Left renal pelvis (tissue), 4 donors: ENCODE data around the gene CLK4. TPM values are rescaled to one million over a fixed set of nuclear protein-coding genes. Genes with fewer than 3 reads are reported as not detected.

Source experiments
- DNase-seq, 4 donors: peaks; one replicate each; pipeline ENCODE4 v3.0.0-alpha.2; 2013; ENCODE audit warnings: low read depth in 4 of 4, low spot score in 3 of 4
- polyA plus RNA-seq, 4 donors: library from polyadenylated mRNA; unstranded; fragments of 120-200 nt; gene quantifications; one replicate each; pipeline ENCODE4 v1.2.1, GENCODE V29; 2013; ENCODE audit not compliant: insufficient read length in 4 of 4

CLK4 gene
- polyA plus RNA-seq, 4 donors, result 56.0 to 73.6 (median 67.3) TPM

GRCh38 chr5:178560911-178561310 lies 65.9 kb downstream of the CLK4 start:
- DNase-seq, result no peak

GRCh38 chr5:178557416-178557815 lies 69.4 kb downstream of the CLK4 start:
- DNase-seq, result no peak

GRCh38 chr5:178555771-178556211 lies 71.1 kb downstream of the CLK4 start:
- DNase-seq, result no peak

GRCh38 chr5:178555005-178555404 lies 71.8 kb downstream of the CLK4 start:
- no peak for DNase-seq

- no peak for DNase-seq
Observed at GRCh38 chr5:178554311-178554710, 72.5 kb downstream of the CLK4 start.

GRCh38 chr5:178553517-178553916 lies 73.3 kb downstream of the CLK4 start:
- no peak for DNase-seq

Other genes with a start within 250 kb of the CLK4 start
- gene COL23A1, start 36.7 kb downstream of the CLK4 start, polyA plus RNA-seq, result 10 to 100 TPM in 1 of 4 donors, 1 to 10 TPM in 3; 5.8 to 13.4 (median 7.7) TPM
- gene ZNF354A, start 103.6 kb upstream of the CLK4 start, polyA plus RNA-seq, result 10 to 100 TPM; 19.3 to 26.4 (median 23.5) TPM
- gene ZNF354B, start 232.9 kb upstream of the CLK4 start, polyA plus RNA-seq, result 10 to 100 TPM; 21.3 to 30.8 (median 23.6) TPM